Psoas muscle (tissue), 8 donors: ENCODE data around the gene TBCD. TPM values are rescaled to one million over a fixed set of nuclear protein-coding genes. Genes with fewer than 3 reads are reported as not detected.

Source experiments
- ATAC-seq, 4 donors: fragments of 200-7000 bp; cut with Tn5 transposase; one replicate each; pipeline ENCODE4 v1.9.1; 2020; ENCODE audit warnings: moderate library complexity in 3 of 4, mild to moderate bottlenecking in 2 of 4
- DNase-seq, 2 donors: peaks; one replicate each; pipeline ENCODE4 v3.0.0-alpha.2; 2020
- H3K27ac ChIP-seq: fragments of 200-600 bp; one replicate; pipeline ENCODE4 v1.8.0; 2022
- H3K27me3 ChIP-seq, 3 donors: fragments of 200-600 bp in 1 of 3; one replicate each; pipeline versions ENCODE4 v1.6.1 to v1.8.0; 2013 to 2022; ENCODE audit warnings: low read length in 2 of 3, mild to moderate bottlenecking in 2 of 3, moderate library complexity in 1 of 3; ENCODE audit not compliant: insufficient read depth in 3 of 3
- H3K36me3 ChIP-seq, 2 donors: fragments of 200-600 bp in 1 of 2; one replicate each; pipeline versions ENCODE4 v1.6.1 to v1.8.0; 2013 to 2022; ENCODE audit warnings: low read depth in 1 of 2, mild to moderate bottlenecking in 1 of 2, moderate library complexity in 1 of 2; ENCODE audit not compliant: insufficient read depth in 1 of 2
- H3K4me1 ChIP-seq: fragments of 200-600 bp; one replicate; pipeline ENCODE4 v1.8.0; 2022
- H3K4me3 ChIP-seq: fragments of 200-600 bp; one replicate; pipeline ENCODE4 v1.8.0; 2022; ENCODE audit warnings: mild to moderate bottlenecking
- H3K9me3 ChIP-seq: fragments of 200-600 bp; one replicate; pipeline ENCODE4 v1.8.0; 2022
- WGBS, 3 donors: extraction: QIAGEN DNeasy Blood & Tissue Kit; methylation state at CpG; one replicate each; pipeline versions ENCODE4 v1.1.6 to v1.1.7; 2013; 5-methylcytosine and 5-hydroxymethylcytosine counted together
- intact Hi-C, 2 donors: fragments of 100-400 bp; cut with DNase I; formaldehyde crosslinking; loops; one replicate each; pipeline versions ENCODE4 v1.11.0 to v1.14.2; 2022
- polyA plus RNA-seq, 3 donors: library from polyadenylated mRNA; stranded (reverse); fragments of 200-250 nt; gene quantifications; one replicate each; pipeline ENCODE4 v1.2.3, GENCODE V29; 2013
- total RNA-seq, 4 donors: library from RNA; stranded (reverse); fragmentation: NEBNext Ultra II Directional in 2 of 4; extraction: Animal tissue kit (Norgen Biotek cat#: 25700) in 2 of 4; gene quantifications; one replicate each; pipeline versions ENCODE4 v1.2.1 to v1.2.4, GENCODE V29; 2021 to 2023
- TF ChIP-seq, protein P1 (sequence below): fragments of 200-600 bp; IDR thresholded peaks from one replicate; pipeline ENCODE4 v1.8.0; 2022; ENCODE audit warnings: antibody characterized with exemption
- donor health status: healthy with polysubstance abuse.
- donor health status: DM: no; HTN: no; CAD: no; lungs with moderate emphysema.
- donor health status: Bipolar disorder and iron deficiency.
- donor health status: healthy.
- donor health status: DM: yes; HTN: yes; CAD: no.
- donor health status: DM: no; HTN: no; CAD: no.
- donor health status: DM: no; HTN: no; CAD: no.
- donor health status: DM: yes; HTN: yes; CAD: no.

TBCD gene
- total and polyA plus RNA-seq, 7 donors: 28.2 to 65.0 (median 36.5) TPM

- intact Hi-C loops: loop anchor here in 1 of 2 donors (1.0 to 10.0 kb wide), 2 partner anchors 31 to 245 kb away; no protein-coding TSS in a partner anchor
- TF ChIP-seq, protein P1, sequence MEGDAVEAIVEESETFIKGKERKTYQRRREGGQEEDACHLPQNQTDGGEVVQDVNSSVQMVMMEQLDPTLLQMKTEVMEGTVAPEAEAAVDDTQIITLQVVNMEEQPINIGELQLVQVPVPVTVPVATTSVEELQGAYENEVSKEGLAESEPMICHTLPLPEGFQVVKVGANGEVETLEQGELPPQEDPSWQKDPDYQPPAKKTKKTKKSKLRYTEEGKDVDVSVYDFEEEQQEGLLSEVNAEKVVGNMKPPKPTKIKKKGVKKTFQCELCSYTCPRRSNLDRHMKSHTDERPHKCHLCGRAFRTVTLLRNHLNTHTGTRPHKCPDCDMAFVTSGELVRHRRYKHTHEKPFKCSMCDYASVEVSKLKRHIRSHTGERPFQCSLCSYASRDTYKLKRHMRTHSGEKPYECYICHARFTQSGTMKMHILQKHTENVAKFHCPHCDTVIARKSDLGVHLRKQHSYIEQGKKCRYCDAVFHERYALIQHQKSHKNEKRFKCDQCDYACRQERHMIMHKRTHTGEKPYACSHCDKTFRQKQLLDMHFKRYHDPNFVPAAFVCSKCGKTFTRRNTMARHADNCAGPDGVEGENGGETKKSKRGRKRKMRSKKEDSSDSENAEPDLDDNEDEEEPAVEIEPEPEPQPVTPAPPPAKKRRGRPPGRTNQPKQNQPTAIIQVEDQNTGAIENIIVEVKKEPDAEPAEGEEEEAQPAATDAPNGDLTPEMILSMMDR: no peak
- Histone ChIP-seq H3K27me3 (no peaks in the 10 kb centered on the region), H3K27ac (no peak overlapping the region), H3K36me3 (peaks cover 0 to 26% of the 10 kb centered on the region in 2 donors), H3K4me1 (peaks cover 10% of the 10 kb centered on the region), H3K4me3 (no peak overlapping the region), H3K9me3 (no peaks in the 10 kb centered on the region)
- WGBS, 3 donors: 74 to 82% (median 79%) methylated on average over 12 of the region's 12 CpGs
- DNase-seq (peak in 1 of 2 donors; percentile 39), ATAC-seq (no peak)
Measured at GRCh38 chr17:82910041-82910481, 158.2 kb downstream of the TBCD start.

GRCh38 chr17:82910770-82911169 is 158.9 kb downstream of the TBCD start:
- Histone ChIP-seq H3K9me3 (no peaks in the 10 kb centered on the region), H3K4me1 (peaks cover 10% of the 10 kb centered on the region), H3K27ac (no peak overlapping the region), H3K4me3 (no peak overlapping the region), H3K27me3 (no peaks in the 10 kb centered on the region), H3K36me3 (peaks cover 0 to 25% of the 10 kb centered on the region in 2 donors)
- 83 to 87% (median 84%) methylated on average over 9 of the region's 9 CpGs for WGBS, 3 donors
- ATAC-seq: no peak
- intact Hi-C loops: loop anchor here in 1 of 2 donors (1.0 to 10.0 kb wide), 2 partner anchors 31 to 246 kb away; no protein-coding TSS in a partner anchor
- no peak for DNase-seq
- TF ChIP-seq, protein P1: no peak

DNA sequence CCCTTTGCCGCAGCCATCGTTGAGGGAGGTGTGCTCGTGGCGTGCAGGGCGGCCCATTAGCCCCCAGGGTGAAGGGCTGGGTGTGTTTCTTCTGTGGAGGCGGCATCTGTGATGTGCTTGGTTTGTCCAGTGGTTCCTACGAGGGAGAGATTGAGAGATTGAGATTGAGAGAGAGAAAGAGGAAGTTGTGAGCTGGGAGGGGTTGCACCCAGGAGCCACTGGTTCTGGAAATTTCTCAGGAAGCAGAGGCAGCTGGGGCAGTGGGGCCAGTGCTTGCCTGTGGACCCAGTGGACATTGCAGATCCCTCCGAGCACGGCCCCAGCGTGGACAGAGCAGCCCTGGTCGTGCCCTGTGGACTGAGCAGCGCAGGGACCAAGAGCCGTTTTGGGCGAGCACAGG is 160.0 kb downstream of the TBCD start:
- 80 to 87% (median 82%) methylated on average over 14 of the region's 14 CpGs for WGBS, 3 donors
- H3K27ac ChIP-seq: peak overlapping the region; percentile 48
- TF ChIP-seq, protein P1: no peak
- no peak overlapping the region for H3K4me3 ChIP-seq
- H3K36me3 ChIP-seq: peaks cover 0 to 15% of the 10 kb centered on the region in 2 donors
- intact Hi-C loops: loop anchor here in 1 of 2 donors (10.0 kb wide), 1 partner anchor 247 kb away; no protein-coding TSS in a partner anchor
- no peaks in the 10 kb centered on the region for H3K27me3 ChIP-seq
- ATAC-seq (no peak), DNase-seq (no peak)
- peaks cover 10% of the 10 kb centered on the region for H3K4me1 ChIP-seq
- H3K9me3 ChIP-seq: no peaks in the 10 kb centered on the region

DNA sequence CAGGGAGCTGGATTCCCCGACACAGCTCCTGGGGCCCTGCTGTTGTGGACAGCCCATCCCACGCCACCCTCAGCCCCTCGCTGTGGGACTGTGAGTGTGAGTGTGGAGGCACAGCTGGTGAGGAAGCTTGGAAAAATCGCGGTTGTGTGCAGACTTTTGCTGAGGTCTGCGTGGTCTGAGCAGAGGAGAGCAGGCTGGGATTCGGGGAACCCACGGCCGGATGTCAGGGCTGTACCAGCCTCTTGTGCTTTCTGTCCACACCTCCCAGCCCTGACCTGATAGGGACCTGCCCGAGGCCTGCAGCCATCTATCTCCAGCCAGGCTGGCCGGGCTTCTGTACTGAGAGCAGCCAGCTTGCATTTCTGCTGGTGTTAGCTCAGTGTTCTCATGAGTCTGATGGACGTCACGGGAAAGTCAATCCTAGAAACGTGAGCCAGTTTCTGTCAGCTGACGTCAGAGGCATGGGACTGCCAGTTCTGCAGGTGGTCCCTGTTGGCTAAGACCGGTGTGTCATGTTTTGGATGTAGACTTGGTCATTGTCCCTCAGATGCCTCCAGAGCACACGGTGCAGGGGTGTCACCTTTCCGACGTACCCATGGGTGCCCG is 160.7 kb downstream of the TBCD start:
- DNase-seq: peak; percentile 74 to 89
- peak overlapping the region; percentile 48 for H3K27ac ChIP-seq
- no peak overlapping the region for H3K4me3 ChIP-seq
- intact Hi-C loops: loop anchor here (1.0 to 10.0 kb wide), 2 partner anchors 130 to 248 kb away; no protein-coding TSS in a partner anchor
- TF ChIP-seq, protein P1: no peak
- 38 to 49% (median 45%) methylated on average over 20 of the region's 20 CpGs for WGBS, 3 donors
- H3K36me3 ChIP-seq: peaks cover 0 to 8% of the 10 kb centered on the region in 2 donors
- no peaks in the 10 kb centered on the region for H3K9me3 ChIP-seq
- H3K27me3 ChIP-seq: no peaks in the 10 kb centered on the region
- peak; percentile 84 to 91 (median 90) for ATAC-seq
- H3K4me1 ChIP-seq: peaks cover 10% of the 10 kb centered on the region
